OCI-LY3 (cell line): ENCODE results near the gene PCSK6.

Experiments used
- H2AFZ ChIP-seq: fragments of 200-600, 300-600 bp; shearing (Covaris generic); 2 replicates; pipeline ENCODE4 v1.6.0; 2014; ENCODE audit warnings: antibody characterized with exemption, low read depth, low read length
- H3K27ac ChIP-seq: fragments of 200-600, 300-600 bp; sonication (generic); 2 replicates; pipeline ENCODE4 v1.5.1; 2014; ENCODE audit warnings: mild to moderate bottlenecking, low read length, moderate library complexity, mixed read lengths
- H3K27me3 ChIP-seq: fragments of 200-600, 300-600 bp; sonication (generic); 2 replicates; pipeline ENCODE4 v1.6.1; 2014; ENCODE audit warnings: low read depth, low read length, mixed read lengths
- H3K36me3 ChIP-seq: fragments of 200-600, 300-600 bp; sonication (generic); replicated peaks from 2 replicates; pipeline ENCODE3; 2014; ENCODE audit warnings: low read depth, low read length, mixed read lengths
- H3K4me1 ChIP-seq: fragments of 300-600, 200-600 bp; sonication (generic); 2 replicates; pipeline ENCODE4 v1.6.1; 2014; ENCODE audit warnings: low read length, mixed read lengths
- H3K4me2 ChIP-seq: fragments of 200-600, 300-600 bp; sonication (generic); 2 replicates; pipeline ENCODE4 v1.6.1; 2014; ENCODE audit warnings: low read length, mixed read lengths
- H3K4me3 ChIP-seq: fragments of 300-600, 200-600 bp; sonication (generic); 2 replicates; pipeline ENCODE4 v1.5.1; 2014; ENCODE audit warnings: antibody characterized with exemption, mild to moderate bottlenecking, low read length, moderate library complexity
- H3K79me2 ChIP-seq: fragments of 300-600, 200-600 bp; shearing (Covaris generic); 2 replicates; pipeline ENCODE4 v1.6.1; 2014; ENCODE audit warnings: mild to moderate bottlenecking, low read length, mixed read lengths
- H3K9ac ChIP-seq: fragments of 300-600, 200-600 bp; shearing (Covaris generic); 2 replicates; pipeline ENCODE4 v1.6.0; 2014; ENCODE audit warnings: mild to moderate bottlenecking, low read length, moderate library complexity
- H3K9me3 ChIP-seq: fragments of 200-600, 300-600 bp; shearing (Covaris generic); 2 replicates; pipeline ENCODE4 v1.6.1; 2014; ENCODE audit warnings: low read length, mixed read lengths; ENCODE audit not compliant: insufficient read depth
- H4K20me1 ChIP-seq: fragments of 200-600, 300-600 bp; sonication (generic); 2 replicates; pipeline ENCODE4 v1.6.1; 2016; ENCODE audit warnings: low read length, mixed read lengths; ENCODE audit not compliant: insufficient read depth
- EZH2phosphoT487 ChIP-seq: fragments of 200-600 bp; shearing (Covaris generic); IDR thresholded peaks from 2 replicates; pipeline ENCODE4 v1.6.1; 2018; ENCODE audit warnings: antibody characterized with exemption, mixed run types, low read depth
- TF ChIP-seq, protein P1 (sequence below): fragments of 200-600, 300-600 bp; sonication (generic); IDR thresholded peaks from 2 replicates; pipeline ENCODE4 v1.5.1; 2014; ENCODE audit warnings: antibody characterized with exemption, low read length, low read depth

PCSK6 gene

DNA sequence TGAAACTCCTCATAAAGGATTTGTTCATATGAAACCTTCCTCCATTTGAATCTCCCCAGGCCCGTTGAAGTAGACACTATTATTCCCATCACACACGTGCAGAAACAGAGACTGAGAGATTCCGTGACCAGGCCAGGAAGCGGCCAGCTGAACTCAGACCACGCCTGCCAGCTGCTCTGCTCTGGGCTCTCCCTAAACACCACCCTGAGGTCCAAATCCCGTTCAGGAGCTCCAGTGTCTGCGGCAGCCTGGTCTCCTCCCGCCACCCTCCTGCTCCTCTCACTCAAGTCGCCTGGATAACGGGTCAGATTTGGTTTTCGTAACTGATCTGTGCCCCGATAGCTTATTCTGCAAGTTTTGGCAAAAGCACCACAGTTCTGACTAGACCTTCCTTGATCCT, 140.9 kb downstream of the PCSK6 start:
- Histone ChIP-seq H3K36me3 (no peaks in the 10 kb centered on the region), H3K27me3 (peaks cover 54% of the 10 kb centered on the region), H3K9ac (no peak overlapping the region), H3K4me1 (no peaks in the 10 kb centered on the region), H3K79me2 (no peaks in the 10 kb centered on the region), H3K4me3 (no peak overlapping the region), H4K20me1 (no peaks in the 10 kb centered on the region), H2AFZ (no peak overlapping the region), H3K4me2 (no peak overlapping the region), H3K9me3 (no peaks in the 10 kb centered on the region; the same call in 1 of the 2 replicates), H3K27ac (no peak overlapping the region)
- TF ChIP-seq, protein P1, sequence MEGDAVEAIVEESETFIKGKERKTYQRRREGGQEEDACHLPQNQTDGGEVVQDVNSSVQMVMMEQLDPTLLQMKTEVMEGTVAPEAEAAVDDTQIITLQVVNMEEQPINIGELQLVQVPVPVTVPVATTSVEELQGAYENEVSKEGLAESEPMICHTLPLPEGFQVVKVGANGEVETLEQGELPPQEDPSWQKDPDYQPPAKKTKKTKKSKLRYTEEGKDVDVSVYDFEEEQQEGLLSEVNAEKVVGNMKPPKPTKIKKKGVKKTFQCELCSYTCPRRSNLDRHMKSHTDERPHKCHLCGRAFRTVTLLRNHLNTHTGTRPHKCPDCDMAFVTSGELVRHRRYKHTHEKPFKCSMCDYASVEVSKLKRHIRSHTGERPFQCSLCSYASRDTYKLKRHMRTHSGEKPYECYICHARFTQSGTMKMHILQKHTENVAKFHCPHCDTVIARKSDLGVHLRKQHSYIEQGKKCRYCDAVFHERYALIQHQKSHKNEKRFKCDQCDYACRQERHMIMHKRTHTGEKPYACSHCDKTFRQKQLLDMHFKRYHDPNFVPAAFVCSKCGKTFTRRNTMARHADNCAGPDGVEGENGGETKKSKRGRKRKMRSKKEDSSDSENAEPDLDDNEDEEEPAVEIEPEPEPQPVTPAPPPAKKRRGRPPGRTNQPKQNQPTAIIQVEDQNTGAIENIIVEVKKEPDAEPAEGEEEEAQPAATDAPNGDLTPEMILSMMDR: no peak
- no peak for TF ChIP-seq EZH2phosphoT487

DNA sequence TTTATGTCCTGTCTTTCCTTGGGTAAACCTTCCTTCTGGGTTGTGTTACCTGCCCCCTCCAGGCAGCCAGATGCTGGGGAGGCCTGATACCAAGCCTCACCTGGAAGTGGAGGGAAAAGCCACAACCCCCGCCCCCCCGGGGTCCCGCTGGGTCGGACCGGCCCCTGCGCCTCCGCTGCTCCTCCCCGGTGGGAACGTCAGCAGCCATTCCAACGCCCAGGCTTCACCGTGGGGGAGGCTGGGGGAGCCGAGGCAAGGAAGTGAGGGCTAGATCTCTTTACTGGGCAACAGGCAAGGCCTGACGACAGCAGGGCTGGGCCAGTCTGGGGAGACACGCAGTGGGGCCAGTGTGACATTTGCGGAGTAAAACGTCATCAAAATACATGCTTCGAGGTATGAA, 141.5 kb downstream of the PCSK6 start:
- peaks cover 56% of the 10 kb centered on the region for H3K27me3 ChIP-seq
- no peaks in the 10 kb centered on the region for H3K4me1 ChIP-seq
- no peak overlapping the region for H3K27ac ChIP-seq
- H3K4me2 ChIP-seq: no peak overlapping the region
- no peak overlapping the region for H3K9ac ChIP-seq
- TF ChIP-seq, protein P1: no peak
- no peak for TF ChIP-seq EZH2phosphoT487
- H4K20me1 ChIP-seq: no peaks in the 10 kb centered on the region
- H3K79me2 ChIP-seq: no peaks in the 10 kb centered on the region
- no peaks in the 10 kb centered on the region; the same call in 1 of the 2 replicates for H3K9me3 ChIP-seq
- H3K36me3 ChIP-seq: no peaks in the 10 kb centered on the region
- H2AFZ ChIP-seq: no peak overlapping the region
- H3K4me3 ChIP-seq: no peak overlapping the region

DNA sequence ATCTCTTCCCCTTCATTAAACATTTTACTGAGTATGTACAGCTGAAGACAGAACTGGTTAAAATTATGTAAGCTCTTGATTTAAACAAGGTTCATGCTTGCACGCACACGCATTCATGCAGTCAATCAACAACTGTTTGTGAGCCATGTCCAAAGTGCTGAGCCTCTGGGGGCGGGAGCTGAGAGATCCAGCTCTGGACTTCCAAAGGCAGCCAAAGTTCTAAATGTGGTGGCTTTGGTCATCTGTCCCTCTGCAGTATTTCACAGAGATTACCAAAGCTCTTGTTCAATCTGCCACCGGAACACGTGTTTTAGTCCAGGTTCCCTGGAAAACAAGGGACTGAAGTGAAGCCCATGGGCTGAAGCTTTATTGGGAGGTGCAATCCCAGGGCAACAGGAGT, 142.1 kb downstream of the PCSK6 start:
- TF ChIP-seq, protein P1: no peak
- TF ChIP-seq EZH2phosphoT487: no peak
- H3K4me2 ChIP-seq: no peak overlapping the region
- no peak overlapping the region for H2AFZ ChIP-seq
- H3K9ac ChIP-seq: no peak overlapping the region
- H3K27ac ChIP-seq: no peak overlapping the region
- H3K4me3 ChIP-seq: no peak overlapping the region
- H3K4me1 ChIP-seq: no peaks in the 10 kb centered on the region
- no peaks in the 10 kb centered on the region for H3K36me3 ChIP-seq
- peaks cover 53% of the 10 kb centered on the region for H3K27me3 ChIP-seq
- no peaks in the 10 kb centered on the region for H3K79me2 ChIP-seq
- H4K20me1 ChIP-seq: no peaks in the 10 kb centered on the region
- no peaks in the 10 kb centered on the region; the same call in 1 of the 2 replicates for H3K9me3 ChIP-seq

DNA sequence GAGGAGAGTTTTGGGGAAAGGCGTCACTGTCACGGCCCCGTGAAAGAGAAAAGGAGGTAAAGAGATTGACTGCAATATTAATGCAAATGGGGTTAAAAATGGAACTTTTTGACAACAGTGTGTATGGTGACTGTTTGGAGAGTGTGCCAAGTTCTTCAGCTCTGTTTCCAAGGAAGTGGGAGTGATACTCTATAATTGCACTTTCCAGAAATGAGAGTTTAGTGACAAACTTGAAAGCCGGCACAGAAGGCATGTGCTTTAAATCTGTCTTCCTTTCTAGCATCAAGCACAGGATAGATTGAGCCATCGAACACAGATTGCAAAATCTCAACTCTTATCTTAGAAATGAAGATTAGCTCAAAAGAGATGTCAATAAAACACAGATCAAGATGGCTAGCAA, 142.6 kb downstream of the PCSK6 start:
- Histone ChIP-seq H2AFZ (no peak overlapping the region), H3K27me3 (peaks cover 52% of the 10 kb centered on the region), H4K20me1 (no peaks in the 10 kb centered on the region), H3K4me3 (no peak overlapping the region), H3K4me2 (no peak overlapping the region), H3K9me3 (no peaks in the 10 kb centered on the region; the same call in 1 of the 2 replicates), H3K9ac (no peak overlapping the region), H3K79me2 (no peaks in the 10 kb centered on the region), H3K4me1 (no peaks in the 10 kb centered on the region), H3K27ac (no peak overlapping the region), H3K36me3 (no peaks in the 10 kb centered on the region)
- no peak for TF ChIP-seq EZH2phosphoT487
- TF ChIP-seq, protein P1: no peak
